HS-5 (cell line): Measurements from ENCODE around the gene TLCD5.

Experiments
- DNase-seq: peaks from one replicate; pipeline ENCODE4 v3.0.0-alpha.2; 2012; ENCODE audit warnings: low read depth

Gene TLCD5

GRCh38 chr11:120337355-120338106 is 12.4 kb downstream of the TLCD5 start:
- DNase-seq = no peak

- DNase-seq = no peak
Observed at GRCh38 chr11:120338107-120338933, 13.2 kb downstream of the TLCD5 start.

- no peak for DNase-seq
Observed at GRCh38 chr11:120339394-120339890, 14.3 kb downstream of the TLCD5 start.

- no peak for DNase-seq
Observed at GRCh38 chr11:120340529-120340928, 15.4 kb downstream of the TLCD5 start.

GRCh38 chr11:120342226-120342625 is 17.1 kb downstream of the TLCD5 start:
- no peak for DNase-seq

- no peak for DNase-seq
Observed at GRCh38 chr11:120342678-120343077, 17.6 kb downstream of the TLCD5 start.

GRCh38 chr11:120343429-120343828 is 18.3 kb downstream of the TLCD5 start:
- no peak for DNase-seq

- DNase-seq = no peak
Observed at GRCh38 chr11:120344302-120345004, 19.4 kb downstream of the TLCD5 start.

- DNase-seq = no peak
Observed at GRCh38 chr11:120346233-120346632, 21.1 kb downstream of the TLCD5 start.

GRCh38 chr11:120350637-120351036 is 25.5 kb downstream of the TLCD5 start:
- DNase-seq = no peak

- no peak for DNase-seq
Observed at GRCh38 chr11:120352405-120352804, 27.3 kb downstream of the TLCD5 start.

GRCh38 chr11:120354068-120354467 is 29.0 kb downstream of the TLCD5 start:
- DNase-seq = no peak

GRCh38 chr11:120354779-120355178 is 29.7 kb downstream of the TLCD5 start:
- no peak for DNase-seq

- DNase-seq = no peak
Observed at GRCh38 chr11:120357620-120358019, 32.5 kb downstream of the TLCD5 start.

GRCh38 chr11:120358729-120359128 is 33.6 kb downstream of the TLCD5 start:
- DNase-seq = no peak

GRCh38 chr11:120363436-120363835 is 38.3 kb downstream of the TLCD5 start:
- no peak for DNase-seq

GRCh38 chr11:120365512-120365911 is 40.4 kb downstream of the TLCD5 start:
- DNase-seq = no peak

GRCh38 chr11:120372296-120372695 is 47.2 kb downstream of the TLCD5 start:
- DNase-seq = no peak

- no peak for DNase-seq
Observed at GRCh38 chr11:120375076-120375475, 50.0 kb downstream of the TLCD5 start.

- DNase-seq = no peak
Observed at GRCh38 chr11:120376547-120377182, 51.6 kb downstream of the TLCD5 start.

- DNase-seq = no peak
Observed at GRCh38 chr11:120378474-120378873, 53.4 kb downstream of the TLCD5 start.

GRCh38 chr11:120381401-120381800 is 56.3 kb downstream of the TLCD5 start:
- no peak for DNase-seq
